ENCODE results near the gene RNF11.
"Not testable (repeated sequence)": the region's sequence is repeated elsewhere in the genome, so short reads cannot be mapped to it uniquely, and the experiment has no call there.

Gene RNF11

DNA sequence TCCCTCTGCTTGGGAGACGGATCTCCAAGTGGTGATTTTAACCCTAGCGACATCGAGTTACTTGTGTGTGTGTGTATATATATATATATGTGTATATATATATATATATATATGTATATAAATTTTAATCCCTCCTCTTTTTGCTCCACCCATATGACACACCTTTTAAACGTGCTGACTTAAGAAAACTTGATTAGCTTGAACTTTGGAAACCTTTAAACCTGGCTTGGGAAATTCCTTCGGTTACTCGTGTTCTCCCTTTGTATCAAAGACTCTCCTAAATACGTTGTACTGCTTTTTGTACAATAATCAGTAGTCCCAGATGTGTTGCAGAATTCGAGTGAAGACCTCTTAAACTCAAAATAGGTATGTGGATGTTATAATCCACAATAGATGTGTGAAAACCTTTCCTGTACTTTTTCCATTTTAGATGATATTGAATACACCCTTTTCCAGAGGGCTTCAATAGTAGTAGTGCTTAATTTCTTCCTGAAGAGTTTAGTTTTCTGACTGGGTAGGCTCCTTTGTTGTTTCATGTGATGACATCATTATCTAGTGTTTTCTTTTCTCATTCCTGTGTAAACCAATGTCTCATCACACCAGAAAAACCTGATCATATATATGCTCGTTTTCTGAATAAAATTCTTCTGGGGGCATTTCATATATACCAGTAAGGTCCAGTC lies 1.4 kb downstream of the RNF11 start:
- Histone ChIP-seq H3K9ac (ENCODE audit: low read length in 5 of 5) (peak overlapping the region; percentile 96 to 99 (median 99)), H3K4me3 (ENCODE audit: low read depth in 1 of 5, low read length in 5 of 5) (peak overlapping the region; percentile 96 to 99 (median 97)), H3K27me3 (ENCODE audit: control insufficient read depth in 5 of 5, insufficient read depth in 4 of 5, low read length in 5 of 5) (no peaks in the 10 kb centered on the region), H3K4me1 (ENCODE audit: control insufficient read depth in 5 of 5, insufficient read depth in 5 of 5, low read length in 5 of 5) (peaks cover 0 to 48% (median 41%) of the 10 kb centered on the region in 5 donors), H3K9me3 (ENCODE audit: control insufficient read depth in 5 of 5, low read length in 5 of 5) (no peaks in the 10 kb centered on the region), H3K36me3 (ENCODE audit: control insufficient read depth in 5 of 5, insufficient read depth in 5 of 5, low read length in 5 of 5) (no peaks in the 10 kb centered on the region), H3K27ac (ENCODE audit: low read depth, low read length) (peak overlapping the region; percentile 97)

DNA sequence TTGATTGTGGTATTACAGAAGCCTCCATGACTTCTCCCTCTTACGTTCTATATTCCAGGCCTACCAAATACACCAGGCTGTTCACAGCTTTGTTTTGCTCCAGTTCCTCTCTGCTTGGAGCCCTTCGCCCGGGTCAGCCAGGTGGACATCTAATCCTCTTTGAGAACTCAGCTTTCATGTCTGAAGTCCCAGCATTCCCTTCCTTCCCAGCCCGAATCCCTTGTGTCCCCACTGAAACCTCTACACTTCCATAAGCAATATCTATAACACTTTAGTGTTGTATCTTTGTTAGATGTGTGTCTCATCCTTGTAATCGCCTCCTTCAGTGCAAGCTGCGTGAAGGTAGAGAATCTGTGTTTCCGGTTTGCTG lies 1.9 kb downstream of the RNF11 start:
- H3K27me3 ChIP-seq (ENCODE audit: control insufficient read depth in 5 of 5, insufficient read depth in 4 of 5, low read length in 5 of 5) = no peaks in the 10 kb centered on the region
- peak overlapping the region; percentile 96 to 99 (median 97) for H3K4me3 ChIP-seq (ENCODE audit: low read depth in 1 of 5, low read length in 5 of 5)
- H3K4me1 ChIP-seq (ENCODE audit: control insufficient read depth in 5 of 5, insufficient read depth in 5 of 5, low read length in 5 of 5) = peaks cover 0 to 48% (median 41%) of the 10 kb centered on the region in 5 donors
- H3K9me3 ChIP-seq (ENCODE audit: control insufficient read depth in 5 of 5, low read length in 5 of 5) = no peaks in the 10 kb centered on the region
- H3K27ac ChIP-seq (ENCODE audit: low read depth, low read length) = peak overlapping the region; percentile 97
- peak overlapping the region; percentile 35 to 98 (median 42) for H3K9ac ChIP-seq (ENCODE audit: low read length in 5 of 5)
- H3K36me3 ChIP-seq (ENCODE audit: control insufficient read depth in 5 of 5, insufficient read depth in 5 of 5, low read length in 5 of 5) = no peaks in the 10 kb centered on the region

DNA sequence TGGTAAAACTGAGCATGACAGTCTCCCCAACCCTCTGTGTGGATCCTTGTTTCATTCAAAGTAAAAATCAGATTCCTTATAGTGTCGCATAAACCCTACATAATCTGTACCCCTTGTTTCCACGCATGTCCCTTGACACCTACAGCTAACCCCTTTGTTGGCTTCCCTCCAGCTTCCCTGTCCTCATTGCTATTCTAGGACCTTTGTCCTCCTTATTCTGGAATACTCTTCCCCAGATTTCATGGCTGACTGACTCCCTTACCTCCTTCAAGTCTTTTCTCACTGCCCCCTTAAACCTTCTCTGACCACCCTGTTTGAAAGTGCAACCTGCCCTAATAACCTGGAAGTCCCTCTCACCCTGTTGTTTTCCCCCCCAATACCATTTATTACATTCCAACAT lies 4.0 kb downstream of the RNF11 start:
- H3K9me3 ChIP-seq (ENCODE audit: control insufficient read depth in 5 of 5, low read length in 5 of 5) = no peaks in the 10 kb centered on the region
- H3K27ac ChIP-seq (ENCODE audit: low read depth, low read length) = peak overlapping the region; percentile 33
- no peaks in the 10 kb centered on the region for H3K27me3 ChIP-seq (ENCODE audit: control insufficient read depth in 5 of 5, insufficient read depth in 4 of 5, low read length in 5 of 5)
- peak overlapping the region in 1 of 5 donors; percentile 36 for H3K9ac ChIP-seq (ENCODE audit: low read length in 5 of 5)
- no peaks in the 10 kb centered on the region for H3K36me3 ChIP-seq (ENCODE audit: control insufficient read depth in 5 of 5, insufficient read depth in 5 of 5, low read length in 5 of 5)
- peak overlapping the region in 2 of 5 donors; percentile 6 to 18 for H3K4me3 ChIP-seq (ENCODE audit: low read depth in 1 of 5, low read length in 5 of 5)
- H3K4me1 ChIP-seq (ENCODE audit: control insufficient read depth in 5 of 5, insufficient read depth in 5 of 5, low read length in 5 of 5) = peaks cover 0 to 44% (median 38%) of the 10 kb centered on the region in 5 donors

DNA sequence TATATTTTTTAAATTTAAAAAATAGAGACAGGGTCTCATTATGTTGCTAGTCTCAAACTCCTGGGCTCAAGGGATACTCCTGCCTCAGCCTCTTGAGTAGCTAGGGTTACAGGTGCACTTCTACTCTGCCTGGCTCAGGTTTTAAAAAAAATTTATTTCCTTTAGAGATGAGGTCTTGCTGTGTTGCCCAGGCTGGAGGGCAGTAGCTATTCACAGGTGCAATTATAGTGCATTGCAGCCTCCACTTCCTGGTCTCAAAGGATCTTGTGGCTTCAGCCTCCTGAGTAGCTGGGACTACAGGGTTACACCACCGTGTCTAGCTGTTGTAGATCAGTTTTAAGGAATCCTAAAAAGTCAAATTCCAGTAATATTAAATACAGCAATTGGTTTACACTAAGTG lies 5.0 kb downstream of the RNF11 start:
- H3K27me3 ChIP-seq (ENCODE audit: control insufficient read depth in 5 of 5, insufficient read depth in 4 of 5, low read length in 5 of 5) = no peaks in the 10 kb centered on the region
- H3K36me3 ChIP-seq (ENCODE audit: control insufficient read depth in 5 of 5, insufficient read depth in 5 of 5, low read length in 5 of 5) = no peaks in the 10 kb centered on the region
- H3K27ac ChIP-seq (ENCODE audit: low read depth, low read length) = no peak overlapping the region
- no peak overlapping the region for H3K4me3 ChIP-seq (ENCODE audit: low read depth in 1 of 5, low read length in 5 of 5)
- peaks cover 0 to 36% (median 32%) of the 10 kb centered on the region in 5 donors for H3K4me1 ChIP-seq (ENCODE audit: control insufficient read depth in 5 of 5, insufficient read depth in 5 of 5, low read length in 5 of 5)
- no peaks in the 10 kb centered on the region for H3K9me3 ChIP-seq (ENCODE audit: control insufficient read depth in 5 of 5, low read length in 5 of 5)
- H3K9ac ChIP-seq (ENCODE audit: low read length in 5 of 5) = no peak overlapping the region

DNA sequence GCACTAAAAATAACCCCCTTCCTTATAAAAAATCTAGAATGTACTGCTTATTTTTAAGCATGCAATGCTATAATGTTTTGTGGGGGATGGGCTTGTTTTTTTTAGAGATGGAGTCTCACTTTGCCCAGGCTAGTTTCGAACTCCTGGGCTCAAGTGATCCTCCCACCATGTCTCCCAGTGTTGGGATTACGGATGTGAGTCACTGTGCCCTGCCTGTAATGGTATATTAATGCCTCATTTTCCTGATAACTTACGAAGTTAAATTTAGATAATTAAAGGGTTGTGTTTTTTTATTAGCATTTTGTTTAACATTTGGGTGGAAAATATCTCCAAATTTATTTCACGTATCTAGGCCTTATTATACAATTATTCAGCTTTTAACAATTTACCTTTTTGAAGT lies 6.5 kb downstream of the RNF11 start:
- Histone ChIP-seq H3K4me3 (ENCODE audit: low read depth in 1 of 5, low read length in 5 of 5) (no peak overlapping the region), H3K9me3 (ENCODE audit: control insufficient read depth in 5 of 5, low read length in 5 of 5) (no peaks in the 10 kb centered on the region), H3K9ac (ENCODE audit: low read length in 5 of 5) (no peak overlapping the region), H3K27me3 (ENCODE audit: control insufficient read depth in 5 of 5, insufficient read depth in 4 of 5, low read length in 5 of 5) (no peaks in the 10 kb centered on the region), H3K36me3 (ENCODE audit: control insufficient read depth in 5 of 5, insufficient read depth in 5 of 5, low read length in 5 of 5) (no peaks in the 10 kb centered on the region), H3K27ac (ENCODE audit: low read depth, low read length) (no peak overlapping the region), H3K4me1 (ENCODE audit: control insufficient read depth in 5 of 5, insufficient read depth in 5 of 5, low read length in 5 of 5) (peaks cover 0 to 34% (median 28%) of the 10 kb centered on the region in 5 donors)

DNA sequence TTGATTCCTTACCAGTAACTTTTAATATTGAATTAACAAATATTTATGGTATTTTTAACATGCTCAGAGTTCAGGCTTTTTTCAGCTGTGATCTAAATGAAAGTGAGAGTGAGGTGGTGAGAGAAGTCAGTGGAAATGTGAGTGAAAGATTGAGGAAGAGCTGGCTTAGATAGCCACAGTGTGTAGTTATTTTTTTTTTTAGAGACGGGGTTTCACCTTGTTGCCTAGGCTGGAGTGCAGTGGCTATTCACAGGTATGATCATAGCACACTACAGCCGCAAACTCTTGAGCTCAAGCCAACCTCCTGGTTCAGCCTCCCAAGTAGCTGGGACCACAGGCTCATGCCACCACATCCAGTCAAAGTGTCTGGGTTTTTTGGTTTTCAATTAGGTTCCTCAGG lies 10.9 kb downstream of the RNF11 start:
- Histone ChIP-seq H3K4me1 (ENCODE audit: control insufficient read depth in 5 of 5, insufficient read depth in 5 of 5, low read length in 5 of 5) (peaks cover 0 to 15% (median 3%) of the 10 kb centered on the region in 5 donors), H3K27me3 (ENCODE audit: control insufficient read depth in 5 of 5, insufficient read depth in 4 of 5, low read length in 5 of 5) (no peaks in the 10 kb centered on the region), H3K36me3 (ENCODE audit: control insufficient read depth in 5 of 5, insufficient read depth in 5 of 5, low read length in 5 of 5) (no peaks in the 10 kb centered on the region), H3K9ac (ENCODE audit: low read length in 5 of 5) (no peak overlapping the region), H3K9me3 (ENCODE audit: control insufficient read depth in 5 of 5, low read length in 5 of 5) (no peaks in the 10 kb centered on the region), H3K27ac (ENCODE audit: low read depth, low read length) (no peak overlapping the region), H3K4me3 (ENCODE audit: low read depth in 1 of 5, low read length in 5 of 5) (no peak overlapping the region)

DNA sequence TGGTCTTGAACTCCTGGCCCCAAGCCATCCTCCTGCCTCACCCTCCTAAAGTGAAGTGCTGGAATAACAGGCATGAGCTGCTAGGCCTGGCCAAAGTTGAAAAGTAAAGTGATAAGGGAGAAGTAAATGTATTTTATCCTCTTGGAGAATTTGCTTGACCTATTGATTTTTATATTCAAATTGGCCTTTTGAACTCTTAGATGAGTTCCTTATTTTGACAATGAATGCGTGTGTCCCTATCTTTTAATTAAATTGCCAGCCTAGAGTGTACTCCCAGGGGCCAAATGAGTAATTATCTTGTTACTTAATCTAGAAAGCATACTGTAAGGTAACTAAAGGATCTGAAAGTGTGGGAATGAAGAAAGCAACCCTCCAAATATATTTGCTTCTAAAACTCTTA lies 11.4 kb downstream of the RNF11 start:
- H3K9ac ChIP-seq (ENCODE audit: low read length in 5 of 5) = no peak overlapping the region
- H3K36me3 ChIP-seq (ENCODE audit: control insufficient read depth in 5 of 5, insufficient read depth in 5 of 5, low read length in 5 of 5) = no peaks in the 10 kb centered on the region
- H3K27ac ChIP-seq (ENCODE audit: low read depth, low read length) = no peak overlapping the region
- no peak overlapping the region for H3K4me3 ChIP-seq (ENCODE audit: low read depth in 1 of 5, low read length in 5 of 5)
- H3K9me3 ChIP-seq (ENCODE audit: control insufficient read depth in 5 of 5, low read length in 5 of 5) = no peaks in the 10 kb centered on the region
- H3K4me1 ChIP-seq (ENCODE audit: control insufficient read depth in 5 of 5, insufficient read depth in 5 of 5, low read length in 5 of 5) = peaks cover 0 to 15% (median 3%) of the 10 kb centered on the region in 5 donors
- H3K27me3 ChIP-seq (ENCODE audit: control insufficient read depth in 5 of 5, insufficient read depth in 4 of 5, low read length in 5 of 5) = no peaks in the 10 kb centered on the region

DNA sequence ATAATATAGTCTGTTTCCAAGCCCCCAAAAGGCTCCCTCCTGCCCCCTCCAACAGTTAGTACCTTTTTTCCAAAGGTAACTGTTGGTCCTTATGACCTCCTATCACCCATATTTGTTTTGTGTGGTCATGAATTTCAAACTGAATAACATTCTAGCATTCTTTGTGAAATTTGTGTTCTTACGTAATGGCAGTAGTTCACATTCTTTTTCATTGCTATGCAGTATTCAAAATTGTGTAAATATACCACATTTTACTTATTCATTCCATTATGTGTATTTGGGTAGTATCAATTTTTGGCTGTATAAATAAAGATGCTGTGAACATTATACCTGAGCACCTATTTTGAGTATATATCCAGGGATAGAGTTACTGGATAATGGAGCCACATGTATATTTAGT lies 13.4 kb downstream of the RNF11 start:
- no peak overlapping the region for H3K4me3 ChIP-seq (ENCODE audit: low read depth in 1 of 5, low read length in 5 of 5)
- H3K27me3 ChIP-seq (ENCODE audit: control insufficient read depth in 5 of 5, insufficient read depth in 4 of 5, low read length in 5 of 5) = no peaks in the 10 kb centered on the region
- H3K4me1 ChIP-seq (ENCODE audit: control insufficient read depth in 5 of 5, insufficient read depth in 5 of 5, low read length in 5 of 5) = peaks cover 0 to 18% (median 3%) of the 10 kb centered on the region in 5 donors
- no peaks in the 10 kb centered on the region for H3K36me3 ChIP-seq (ENCODE audit: control insufficient read depth in 5 of 5, insufficient read depth in 5 of 5, low read length in 5 of 5)
- no peak overlapping the region for H3K9ac ChIP-seq (ENCODE audit: low read length in 5 of 5)
- no peaks in the 10 kb centered on the region for H3K9me3 ChIP-seq (ENCODE audit: control insufficient read depth in 5 of 5, low read length in 5 of 5)
- H3K27ac ChIP-seq (ENCODE audit: low read depth, low read length) = no peak overlapping the region

DNA sequence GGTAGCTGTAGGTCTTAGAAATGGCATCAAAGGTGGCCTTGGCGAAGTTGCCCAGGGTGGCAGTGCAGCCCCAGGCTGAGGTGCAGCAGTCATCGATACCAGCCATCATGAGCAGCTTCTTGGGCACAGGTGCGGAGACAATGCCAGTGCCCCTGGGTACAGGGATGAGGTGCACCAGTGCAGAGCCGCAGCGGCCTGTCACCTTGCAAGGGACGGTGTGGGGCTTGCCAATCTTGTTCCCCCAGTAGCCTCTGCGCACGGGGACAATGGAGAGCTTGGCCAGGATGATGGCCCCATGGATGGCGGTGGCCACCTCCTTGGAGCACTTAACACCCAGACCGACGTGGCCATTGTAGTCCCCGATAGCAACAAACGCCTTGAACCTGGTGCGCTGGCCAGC lies 14.7 kb downstream of the RNF11 start:
- H3K27ac ChIP-seq (ENCODE audit: low read depth, low read length); H3K27me3 ChIP-seq (ENCODE audit: control insufficient read depth in 5 of 5, insufficient read depth in 4 of 5, low read length in 5 of 5); H3K36me3 ChIP-seq (ENCODE audit: control insufficient read depth in 5 of 5, insufficient read depth in 5 of 5, low read length in 5 of 5); H3K4me3 ChIP-seq (ENCODE audit: low read depth in 1 of 5, low read length in 5 of 5); H3K9ac ChIP-seq (ENCODE audit: low read length in 5 of 5); H3K9me3 ChIP-seq (ENCODE audit: control insufficient read depth in 5 of 5, low read length in 5 of 5): not testable (repeated sequence)
- H3K4me1 ChIP-seq (ENCODE audit: control insufficient read depth in 5 of 5, insufficient read depth in 5 of 5, low read length in 5 of 5) = peaks cover 0 to 22% (median 3%) of the 10 kb centered on the region in 5 donors

DNA sequence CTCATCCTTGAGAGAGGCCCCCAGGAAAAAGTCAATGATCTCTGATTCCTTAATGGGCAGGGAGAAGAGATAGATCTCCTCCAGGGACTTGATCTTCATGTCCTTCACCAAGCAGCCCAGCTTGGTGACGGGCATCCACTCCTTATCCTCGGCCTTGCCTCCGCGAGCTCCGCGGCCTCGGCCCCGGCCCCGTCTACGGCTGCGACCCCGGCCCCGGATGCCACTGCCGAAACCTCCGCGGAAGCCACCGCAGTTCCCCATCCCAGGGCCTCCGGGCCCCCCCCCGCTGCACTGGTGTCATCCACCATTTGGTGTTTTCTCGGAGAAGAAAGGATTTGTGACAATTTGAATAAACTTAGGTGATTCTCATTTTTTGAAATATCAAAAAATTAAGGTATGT lies 15.1 kb downstream of the RNF11 start:
- H3K9me3 ChIP-seq (ENCODE audit: control insufficient read depth in 5 of 5, low read length in 5 of 5); H3K36me3 ChIP-seq (ENCODE audit: control insufficient read depth in 5 of 5, insufficient read depth in 5 of 5, low read length in 5 of 5); H3K27me3 ChIP-seq (ENCODE audit: control insufficient read depth in 5 of 5, insufficient read depth in 4 of 5, low read length in 5 of 5); H3K9ac ChIP-seq (ENCODE audit: low read length in 5 of 5); H3K4me3 ChIP-seq (ENCODE audit: low read depth in 1 of 5, low read length in 5 of 5); H3K27ac ChIP-seq (ENCODE audit: low read depth, low read length): not testable (repeated sequence)
- peaks cover 0 to 22% (median 3%) of the 10 kb centered on the region in 5 donors for H3K4me1 ChIP-seq (ENCODE audit: control insufficient read depth in 5 of 5, insufficient read depth in 5 of 5, low read length in 5 of 5)

Data from subcutaneous abdominal adipose tissue (tissue), 5 donors.